Stimulated activated effector memory CD8-positive, alpha-beta T cell treated with anti-CD3 and anti-CD28 coated beads, Interleukin-12 subunit alpha, Interleukin-12 subunit beta, amount 100 ng/mL, for 72 hours (primary cell): ENCODE data around the gene ATP12A.
A peak's percentile ranks its signal among the peaks of the same experiment; 100 is the strongest.

Experiments used
- ATAC-seq: fragments of 150-1000 bp; cut with Tn5 transposase; 2 replicates; pipeline ENCODE4 v1.10.0; 2021
- DNase-seq, 2 donors: peaks; one replicate each; pipeline ENCODE4 v3.0.0; 2021 to 2022; ENCODE audit warnings: low spot score in 2 of 2
- H3K27ac Mint-ChIP-seq: one replicate; pipeline ENCODE4 v1.8.0; 2022; ENCODE audit warnings: mild to moderate bottlenecking, mixed read lengths
- H3K36me3 Mint-ChIP-seq: one replicate; pipeline ENCODE4 v1.8.0; 2022; ENCODE audit warnings: mild to moderate bottlenecking, mixed read lengths
- H3K4me1 Mint-ChIP-seq: one replicate; pipeline ENCODE4 v1.8.0; 2022; ENCODE audit warnings: mixed read lengths
- H3K4me3 Mint-ChIP-seq: one replicate; pipeline ENCODE4 v1.8.0; 2022; ENCODE audit warnings: mild to moderate bottlenecking, mixed read lengths
- H3K9me3 Mint-ChIP-seq: one replicate; pipeline ENCODE4 v1.8.0; 2022; ENCODE audit warnings: mixed read lengths

ATP12A gene

DNA sequence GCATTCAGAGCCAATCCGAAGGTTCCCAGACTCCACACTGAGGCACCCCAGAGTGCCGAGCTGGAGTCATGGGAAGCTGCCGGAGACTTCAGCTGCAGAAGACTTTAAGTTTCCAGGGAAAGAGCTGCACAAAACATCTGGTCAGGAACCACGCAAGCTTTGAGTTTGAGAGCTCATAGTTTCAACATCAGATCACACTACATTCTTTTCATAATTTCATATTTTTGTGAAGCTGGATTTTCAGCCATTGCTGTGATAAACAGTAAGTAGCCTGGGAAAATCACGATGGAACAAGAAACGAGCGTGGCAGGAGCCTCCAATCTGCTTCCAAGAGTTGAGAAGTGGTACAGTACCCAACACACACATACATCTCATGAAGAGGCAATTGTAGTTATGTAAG is 25.5 kb upstream of the ATP12A start:
- Mint-ChIP-seq H3K4me1 (no peaks in the 10 kb centered on the region), H3K4me3 (no peak overlapping the region), H3K36me3 (no peaks in the 10 kb centered on the region), H3K9me3 (no peaks in the 10 kb centered on the region), H3K27ac (no peak overlapping the region)
- no peak for ATAC-seq
- no peak for DNase-seq

- ATAC-seq (no peak), DNase-seq (no peak)
- Mint-ChIP-seq H3K27ac (no peak overlapping the region), H3K4me3 (no peak overlapping the region), H3K9me3 (no peaks in the 10 kb centered on the region), H3K36me3 (no peaks in the 10 kb centered on the region), H3K4me1 (peaks cover 7% of the 10 kb centered on the region)
These were observed 21.0 kb upstream of the ATP12A start for GRCh38 chr13:24659239-24659638.

- DNase-seq (no peak), ATAC-seq (no peak)
- H3K27ac Mint-ChIP-seq: no peak overlapping the region
- H3K4me3 Mint-ChIP-seq: no peak overlapping the region
- peaks cover 7% of the 10 kb centered on the region for H3K4me1 Mint-ChIP-seq
- H3K9me3 Mint-ChIP-seq: no peaks in the 10 kb centered on the region
- no peaks in the 10 kb centered on the region for H3K36me3 Mint-ChIP-seq
These were observed 20.0 kb upstream of the ATP12A start for GRCh38 chr13:24660023-24660741.

DNA sequence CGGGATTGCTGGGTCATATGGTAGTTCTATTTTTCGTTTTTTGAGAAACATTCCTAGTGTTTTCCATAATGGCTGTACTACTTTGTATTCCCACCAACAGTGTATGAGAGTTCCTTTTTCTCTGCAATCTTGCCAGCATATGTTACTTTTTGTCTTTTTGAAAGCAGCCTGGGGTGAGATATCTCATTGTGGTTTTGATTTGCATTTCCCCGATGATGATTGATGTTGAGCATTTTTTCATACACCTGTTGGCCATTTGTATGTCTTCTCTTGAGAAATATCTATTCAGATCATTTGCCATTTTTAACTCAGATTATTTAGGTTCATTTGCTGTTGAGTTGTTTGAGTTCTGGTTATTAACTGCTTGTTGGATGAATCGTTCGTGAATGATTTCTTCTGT is 18.5 kb upstream of the ATP12A start:
- Mint-ChIP-seq H3K27ac (no peak overlapping the region), H3K4me1 (peaks cover 7% of the 10 kb centered on the region), H3K36me3 (no peaks in the 10 kb centered on the region), H3K9me3 (no peaks in the 10 kb centered on the region), H3K4me3 (no peak overlapping the region)
- ATAC-seq (no peak), DNase-seq (no peak)

GRCh38 chr13:24662195-24663088 is 17.8 kb upstream of the ATP12A start:
- no peaks in the 10 kb centered on the region for H3K9me3 Mint-ChIP-seq
- H3K4me3 Mint-ChIP-seq: no peak overlapping the region
- H3K27ac Mint-ChIP-seq: no peak overlapping the region
- DNase-seq: no peak
- no peak for ATAC-seq
- peaks cover 7% of the 10 kb centered on the region for H3K4me1 Mint-ChIP-seq
- no peaks in the 10 kb centered on the region for H3K36me3 Mint-ChIP-seq

DNA sequence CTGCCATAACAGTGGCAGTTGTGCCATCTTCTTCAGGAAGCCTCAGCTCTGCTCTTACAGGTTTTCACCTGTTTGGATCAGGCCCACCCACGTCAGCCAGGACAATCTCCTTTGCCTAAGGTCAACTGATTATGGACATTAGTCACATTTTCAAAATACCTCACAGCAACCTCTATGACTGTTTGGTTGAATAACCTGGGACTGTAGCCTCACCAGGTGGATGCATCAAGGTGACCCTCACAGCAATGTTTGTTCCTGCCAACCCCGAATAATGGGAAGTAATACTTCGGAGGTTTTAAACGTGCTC is 17.2 kb upstream of the ATP12A start:
- DNase-seq (no peak), ATAC-seq (no peak)
- H3K36me3 Mint-ChIP-seq: no peaks in the 10 kb centered on the region
- H3K4me3 Mint-ChIP-seq: no peak overlapping the region
- H3K4me1 Mint-ChIP-seq: peaks cover 7% of the 10 kb centered on the region
- H3K27ac Mint-ChIP-seq: no peak overlapping the region
- H3K9me3 Mint-ChIP-seq: no peaks in the 10 kb centered on the region

DNA sequence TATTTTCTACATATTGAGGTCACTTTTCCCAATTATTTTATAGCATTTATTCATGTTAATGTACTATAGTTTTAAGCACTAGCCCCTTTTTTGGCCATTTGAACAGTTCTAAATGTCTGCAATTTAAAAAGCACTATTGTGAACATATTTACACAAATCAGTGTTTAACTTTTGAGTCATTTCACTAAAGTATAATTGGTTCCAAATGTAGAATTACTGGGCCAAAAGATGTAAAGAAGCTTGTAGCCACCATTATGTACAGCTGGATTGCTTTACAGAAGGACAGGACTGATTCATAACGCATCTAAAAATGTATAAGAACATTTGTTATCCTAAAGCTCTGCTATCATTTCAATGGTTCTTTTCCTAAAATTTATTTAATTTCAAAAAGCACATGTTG is 16.6 kb upstream of the ATP12A start:
- Mint-ChIP-seq H3K4me1 (peaks cover 7% of the 10 kb centered on the region), H3K36me3 (no peaks in the 10 kb centered on the region), H3K27ac (no peak overlapping the region), H3K9me3 (no peaks in the 10 kb centered on the region), H3K4me3 (no peak overlapping the region)
- DNase-seq: no peak
- ATAC-seq: no peak

- Mint-ChIP-seq H3K27ac (no peak overlapping the region), H3K36me3 (no peaks in the 10 kb centered on the region)
- ATAC-seq: peak; percentile 49
These were observed 15.3 kb upstream of the ATP12A start for GRCh38 chr13:24664726-24665409.

GRCh38 chr13:24668511-24668910 is 11.7 kb upstream of the ATP12A start:
- Mint-ChIP-seq H3K9me3 (no peaks in the 10 kb centered on the region), H3K4me1 (peaks cover 15% of the 10 kb centered on the region), H3K36me3 (no peaks in the 10 kb centered on the region), H3K4me3 (no peak overlapping the region), H3K27ac (peak overlapping the region; percentile 65)
- ATAC-seq: no peak
- DNase-seq: no peak

More at GRCh38 chr13:24664726-24665409, 15.3 kb upstream of the ATP12A start:
- Mint-ChIP-seq H3K4me3 (no peak overlapping the region), H3K9me3 (no peaks in the 10 kb centered on the region), H3K4me1 (peaks cover 12% of the 10 kb centered on the region)
- DNase-seq: no peak

GRCh38 chr13:24668955-24669582 is 11.1 kb upstream of the ATP12A start:
- no peak overlapping the region for H3K4me3 Mint-ChIP-seq
- H3K27ac Mint-ChIP-seq: peak overlapping the region; percentile 65
- DNase-seq (no peak), ATAC-seq (no peak)
- no peaks in the 10 kb centered on the region for H3K9me3 Mint-ChIP-seq
- peaks cover 15% of the 10 kb centered on the region for H3K4me1 Mint-ChIP-seq
- no peaks in the 10 kb centered on the region for H3K36me3 Mint-ChIP-seq

- Mint-ChIP-seq H3K4me3 (no peak overlapping the region), H3K4me1 (peaks cover 15% of the 10 kb centered on the region), H3K36me3 (no peaks in the 10 kb centered on the region), H3K9me3 (no peaks in the 10 kb centered on the region), H3K27ac (no peak overlapping the region)
- no peak for ATAC-seq
- DNase-seq: no peak
These were observed 10.0 kb upstream of the ATP12A start for GRCh38 chr13:24670174-24670573.

DNA sequence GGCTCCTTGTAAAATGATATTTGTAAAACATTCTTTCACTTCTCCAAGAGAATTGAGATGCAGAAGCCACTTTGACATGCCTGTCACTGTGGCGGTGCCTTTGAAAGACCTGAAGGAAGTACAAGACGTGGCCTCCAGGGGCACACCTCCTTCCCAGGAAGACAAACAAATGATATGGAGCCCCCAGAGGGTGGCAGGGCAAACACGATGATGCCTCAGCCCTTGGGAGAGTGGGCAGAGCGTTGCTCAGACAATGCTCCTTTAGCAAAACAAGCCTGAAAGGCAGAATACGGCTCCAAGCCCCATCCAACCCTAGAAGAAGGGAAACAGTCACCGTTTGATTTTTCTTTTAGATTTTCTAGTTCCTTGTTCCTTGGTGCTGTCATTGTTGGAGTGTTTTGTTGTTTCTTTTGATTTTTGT is 9.2 kb upstream of the ATP12A start:
- peak overlapping the region; percentile 54 for H3K4me3 Mint-ChIP-seq
- peaks cover 15% of the 10 kb centered on the region for H3K4me1 Mint-ChIP-seq
- no peaks in the 10 kb centered on the region for H3K9me3 Mint-ChIP-seq
- DNase-seq: no peak
- peak overlapping the region; percentile 37 for H3K27ac Mint-ChIP-seq
- no peaks in the 10 kb centered on the region for H3K36me3 Mint-ChIP-seq
- ATAC-seq: peak; percentile 72

DNA sequence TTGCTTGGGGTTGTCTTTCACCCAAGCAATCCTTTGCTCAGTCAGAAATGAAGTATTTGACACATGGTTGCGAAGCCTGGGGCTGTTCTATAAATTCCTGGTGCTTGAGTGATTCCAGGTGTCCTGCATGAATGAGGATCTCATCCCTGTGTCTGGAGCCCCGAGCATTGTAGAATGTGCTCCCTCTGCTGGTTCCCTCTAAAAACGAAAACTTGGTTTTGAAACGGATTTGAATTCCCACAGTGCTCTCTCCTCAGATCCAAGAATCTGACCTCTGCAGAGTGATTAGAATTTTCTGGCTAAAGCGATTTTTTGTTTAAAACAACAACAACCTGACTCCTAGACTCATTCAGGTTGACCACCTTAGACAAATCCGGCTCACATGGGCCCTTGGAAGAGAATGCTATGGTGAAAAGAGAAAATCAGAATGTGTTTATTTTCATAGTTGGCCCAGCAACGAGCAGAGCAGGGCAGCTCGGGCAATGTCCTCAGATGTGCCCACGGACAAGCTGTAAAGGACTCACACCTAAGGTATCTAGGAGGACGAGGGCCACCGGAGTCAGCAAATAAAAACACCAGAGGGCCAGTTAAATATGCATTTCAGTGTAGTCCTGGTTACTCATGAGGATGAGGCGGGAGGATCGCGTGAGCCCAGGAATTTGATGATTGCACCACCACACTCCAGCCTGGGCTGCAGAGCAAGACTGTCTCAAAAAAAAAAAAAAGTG is 8.7 kb upstream of the ATP12A start:
- Mint-ChIP-seq H3K9me3 (no peaks in the 10 kb centered on the region), H3K4me3 (peak overlapping the region; percentile 54), H3K36me3 (no peaks in the 10 kb centered on the region), H3K4me1 (peaks cover 15% of the 10 kb centered on the region), H3K27ac (peak overlapping the region; percentile 37)
- ATAC-seq (peak; percentile 51), DNase-seq (no peak)

DNA sequence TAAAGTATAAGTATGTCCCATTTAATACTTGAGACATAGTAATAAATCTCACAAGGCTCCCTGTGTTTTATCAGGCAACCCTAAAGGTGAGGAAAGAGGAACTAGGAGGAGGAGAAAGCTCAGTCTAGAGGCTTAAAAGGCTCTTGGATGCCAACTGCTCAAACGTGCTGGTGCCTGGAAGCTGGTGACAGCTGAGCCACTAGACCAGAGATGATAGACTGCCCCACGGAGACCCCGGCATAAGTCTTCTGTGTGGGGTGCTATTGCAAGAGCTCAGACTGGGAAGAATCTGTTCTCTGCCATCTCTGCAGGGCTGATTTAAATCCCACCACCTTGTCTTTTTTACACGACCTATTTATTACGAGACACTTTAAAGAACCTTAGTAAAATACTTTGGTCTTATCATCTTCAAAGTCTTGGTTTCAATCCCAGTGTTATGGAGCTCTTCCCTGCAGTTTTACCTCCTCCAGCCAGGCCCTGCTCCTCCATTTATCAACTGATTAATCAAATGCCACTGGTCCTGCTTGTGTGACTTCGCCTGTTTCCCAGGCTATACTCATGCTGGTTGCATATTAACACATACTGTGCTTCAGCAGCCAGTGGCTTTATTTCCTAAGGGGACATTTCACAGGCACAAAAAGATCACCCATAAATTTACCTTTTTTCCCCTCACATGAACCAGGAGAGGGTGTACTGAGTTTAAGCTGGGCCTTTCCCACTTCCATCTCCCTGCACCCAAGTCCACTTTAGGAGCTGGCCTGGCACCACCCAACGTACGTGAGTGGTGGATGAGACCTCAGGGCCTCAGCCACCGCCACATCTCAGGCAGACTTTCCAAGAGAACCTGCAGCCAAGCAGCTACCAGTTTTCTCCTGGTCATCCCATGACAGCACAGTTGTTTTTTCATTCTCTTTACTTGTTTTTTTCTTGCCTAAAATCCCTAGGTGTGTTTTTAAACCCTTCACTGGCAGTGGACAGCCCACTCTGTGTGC is 7.8 kb upstream of the ATP12A start:
- no peak overlapping the region for H3K4me3 Mint-ChIP-seq
- H3K9me3 Mint-ChIP-seq: no peaks in the 10 kb centered on the region
- peaks cover 15% of the 10 kb centered on the region for H3K4me1 Mint-ChIP-seq
- DNase-seq: no peak
- H3K36me3 Mint-ChIP-seq: no peaks in the 10 kb centered on the region
- no peak for ATAC-seq
- H3K27ac Mint-ChIP-seq: no peak overlapping the region
